ENCODE data around the gene TSEN54.

GRCh38 chr17:75499313-75500022, 16.9 kb upstream of the TSEN54 start:
- TF ChIP-seq CTCF (IDR thresholded peaks at IDR 0.05): no peak
- TF ChIP-seq POLR2AphosphoS5 (IDR thresholded peaks at IDR 0.05): no peak
- no peak for TF ChIP-seq POLR2A (IDR thresholded peaks at IDR 0.05)
- no peak for TF ChIP-seq EP300 (IDR thresholded peaks at IDR 0.05; ENCODE audit: low read depth)

Measured in transverse colon (tissue), 4 donors.